ENCODE data around the gene ITPA.
"Not testable (repeated sequence)": the region's sequence is repeated elsewhere in the genome, so short reads cannot be mapped to it uniquely, and the experiment has no call there.

The ITPA gene

DNA sequence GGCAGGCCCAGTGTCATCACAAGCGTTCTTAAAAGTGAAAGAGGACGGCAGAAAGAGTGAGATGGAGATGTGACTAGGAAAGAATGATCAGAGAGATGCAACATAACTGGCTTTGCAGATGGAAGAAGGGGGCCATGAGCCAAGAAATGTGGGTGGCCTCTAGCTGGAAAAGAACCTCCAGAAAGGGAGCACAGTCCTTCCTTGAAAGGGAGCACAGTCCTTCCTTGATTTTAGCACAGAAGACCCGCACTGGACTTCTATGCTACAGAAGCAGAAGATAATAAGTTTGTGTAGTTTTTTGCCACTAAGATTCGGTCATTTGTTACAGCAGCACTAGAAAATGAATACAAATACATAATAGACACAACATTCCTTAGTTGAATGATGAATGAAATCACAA lies 29.0 kb upstream of the ITPA start:
- Mint-ChIP-seq H3K27ac (no peak overlapping the region), H3K4me1 (peaks cover 7% of the 10 kb centered on the region), H3K4me3 (no peak overlapping the region), H3K9me3 (no peaks in the 10 kb centered on the region), H3K27me3 (ENCODE audit: low read depth, poor library complexity) (no peaks in the 10 kb centered on the region), H3K36me3 (ENCODE audit: low read depth) (peaks cover 11% of the 10 kb centered on the region)
- TF ChIP-seq, protein P1, sequence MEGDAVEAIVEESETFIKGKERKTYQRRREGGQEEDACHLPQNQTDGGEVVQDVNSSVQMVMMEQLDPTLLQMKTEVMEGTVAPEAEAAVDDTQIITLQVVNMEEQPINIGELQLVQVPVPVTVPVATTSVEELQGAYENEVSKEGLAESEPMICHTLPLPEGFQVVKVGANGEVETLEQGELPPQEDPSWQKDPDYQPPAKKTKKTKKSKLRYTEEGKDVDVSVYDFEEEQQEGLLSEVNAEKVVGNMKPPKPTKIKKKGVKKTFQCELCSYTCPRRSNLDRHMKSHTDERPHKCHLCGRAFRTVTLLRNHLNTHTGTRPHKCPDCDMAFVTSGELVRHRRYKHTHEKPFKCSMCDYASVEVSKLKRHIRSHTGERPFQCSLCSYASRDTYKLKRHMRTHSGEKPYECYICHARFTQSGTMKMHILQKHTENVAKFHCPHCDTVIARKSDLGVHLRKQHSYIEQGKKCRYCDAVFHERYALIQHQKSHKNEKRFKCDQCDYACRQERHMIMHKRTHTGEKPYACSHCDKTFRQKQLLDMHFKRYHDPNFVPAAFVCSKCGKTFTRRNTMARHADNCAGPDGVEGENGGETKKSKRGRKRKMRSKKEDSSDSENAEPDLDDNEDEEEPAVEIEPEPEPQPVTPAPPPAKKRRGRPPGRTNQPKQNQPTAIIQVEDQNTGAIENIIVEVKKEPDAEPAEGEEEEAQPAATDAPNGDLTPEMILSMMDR (IDR thresholded peaks at IDR 0.05): no peak
- no peak for DNase-seq

DNA sequence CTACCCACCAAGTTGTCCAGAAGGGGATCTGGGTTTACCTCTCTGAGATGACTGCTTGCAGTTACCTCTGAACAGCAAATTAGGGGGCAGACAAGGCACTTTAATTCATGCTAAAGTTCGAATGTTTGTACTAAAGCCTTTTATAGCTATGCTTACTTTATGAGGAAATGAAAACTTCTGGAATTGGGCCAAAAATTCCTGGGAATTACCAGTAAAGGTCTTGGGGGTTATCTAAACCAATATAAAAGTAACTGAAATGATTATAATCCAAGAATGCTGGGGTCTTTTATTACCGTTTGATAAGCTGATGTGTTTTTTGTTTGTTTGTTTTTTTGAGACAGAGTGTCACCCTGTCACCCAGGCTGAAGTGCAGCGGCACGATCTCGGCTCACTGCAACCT lies 28.0 kb upstream of the ITPA start:
- DNase-seq: no peak
- H3K9me3 Mint-ChIP-seq: no peaks in the 10 kb centered on the region
- TF ChIP-seq, protein P1 (IDR thresholded peaks at IDR 0.05): no peak
- peaks cover 14% of the 10 kb centered on the region for H3K36me3 Mint-ChIP-seq (ENCODE audit: low read depth)
- no peak overlapping the region for H3K4me3 Mint-ChIP-seq
- H3K27ac Mint-ChIP-seq: no peak overlapping the region
- no peaks in the 10 kb centered on the region for H3K4me1 Mint-ChIP-seq
- H3K27me3 Mint-ChIP-seq (ENCODE audit: low read depth, poor library complexity): no peaks in the 10 kb centered on the region

DNA sequence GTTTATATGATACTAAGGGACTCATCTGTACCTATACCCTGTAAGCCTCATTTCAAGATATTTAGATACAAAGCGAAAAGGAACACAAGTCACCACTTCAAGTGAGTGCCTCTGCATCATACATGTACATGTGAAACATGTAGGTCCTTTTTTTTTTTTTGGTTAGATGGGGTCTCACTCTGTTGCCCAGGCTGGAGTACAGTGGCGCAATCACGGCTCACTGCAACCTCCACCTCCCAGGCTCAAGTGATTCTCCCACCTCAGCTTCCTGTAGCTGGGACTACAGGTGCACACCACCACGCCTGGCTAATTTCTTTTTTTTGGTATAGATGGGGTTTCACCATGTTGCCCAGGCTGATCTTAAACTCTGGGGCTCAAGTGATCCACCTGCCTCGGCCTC lies 26.9 kb upstream of the ITPA start:
- H3K4me1 Mint-ChIP-seq; H3K4me3 Mint-ChIP-seq; H3K9me3 Mint-ChIP-seq; H3K27ac Mint-ChIP-seq; H3K27me3 Mint-ChIP-seq (ENCODE audit: low read depth, poor library complexity); DNase-seq: not testable (repeated sequence)
- H3K36me3 Mint-ChIP-seq (ENCODE audit: low read depth): peaks cover 17% of the 10 kb centered on the region

DNA sequence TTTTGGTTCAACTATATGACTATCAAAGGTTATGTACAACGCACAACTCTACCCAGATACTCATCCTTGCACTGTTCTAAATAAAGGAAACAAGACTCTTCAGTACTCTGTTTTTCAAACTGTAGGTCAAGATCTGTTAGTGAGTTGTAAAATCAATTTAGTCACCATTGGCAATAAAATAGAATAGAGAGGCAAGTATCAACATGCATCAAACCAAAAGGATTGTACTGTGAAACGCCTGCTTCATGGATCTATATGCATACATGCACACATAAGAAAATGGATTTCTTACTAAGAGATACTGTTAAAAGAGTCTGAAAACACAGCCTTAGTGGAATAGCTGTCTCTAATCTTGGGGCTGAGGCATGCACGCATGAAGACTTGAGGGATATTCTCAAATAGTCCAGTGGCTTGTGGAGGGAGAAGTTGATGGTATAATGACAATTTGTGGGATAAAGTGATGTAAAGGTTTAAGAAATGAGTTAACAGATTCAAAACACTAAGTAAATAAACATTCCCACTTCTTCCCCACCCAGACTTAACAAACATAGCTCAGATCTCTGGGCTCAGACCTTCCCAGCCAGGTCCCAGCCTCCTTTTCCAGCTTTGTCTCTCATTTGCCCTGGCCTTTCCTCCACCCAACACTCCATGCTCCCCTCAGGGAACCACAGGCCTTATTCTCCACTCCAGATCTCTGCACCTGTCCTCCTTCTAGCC lies 25.2 kb upstream of the ITPA start:
- Mint-ChIP-seq H3K4me1 (no peaks in the 10 kb centered on the region), H3K27ac (peak overlapping the region; percentile 17), H3K27me3 (ENCODE audit: low read depth, poor library complexity) (no peaks in the 10 kb centered on the region), H3K4me3 (no peak overlapping the region), H3K36me3 (ENCODE audit: low read depth) (peaks cover 20% of the 10 kb centered on the region), H3K9me3 (no peaks in the 10 kb centered on the region)
- DNase-seq: no peak
- TF ChIP-seq, protein P1 (IDR thresholded peaks at IDR 0.05): no peak

DNA sequence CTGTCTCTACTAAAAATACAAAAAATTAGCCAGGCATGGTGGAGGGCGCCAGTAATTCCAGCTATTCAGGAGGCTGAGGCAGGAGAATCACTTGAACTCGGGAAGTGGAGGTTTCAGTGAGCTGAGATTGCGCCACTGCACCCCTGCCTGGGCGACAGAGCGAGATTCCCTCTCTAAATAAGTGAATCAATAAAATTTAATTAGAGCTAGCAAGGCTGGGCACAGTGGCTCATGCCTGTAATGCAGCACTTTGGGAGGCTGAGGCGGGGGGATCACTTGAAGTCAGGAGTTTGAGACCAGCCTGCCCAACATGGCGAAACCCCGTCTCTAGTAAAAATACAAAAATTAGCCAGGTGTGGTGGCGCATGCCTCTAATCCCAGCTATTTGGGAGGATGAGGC lies 21.4 kb upstream of the ITPA start:
- H3K9me3 Mint-ChIP-seq; DNase-seq; H3K27me3 Mint-ChIP-seq (ENCODE audit: low read depth, poor library complexity); H3K27ac Mint-ChIP-seq; H3K4me3 Mint-ChIP-seq; H3K4me1 Mint-ChIP-seq: not testable (repeated sequence)
- peaks cover 35% of the 10 kb centered on the region for H3K36me3 Mint-ChIP-seq (ENCODE audit: low read depth)

DNA sequence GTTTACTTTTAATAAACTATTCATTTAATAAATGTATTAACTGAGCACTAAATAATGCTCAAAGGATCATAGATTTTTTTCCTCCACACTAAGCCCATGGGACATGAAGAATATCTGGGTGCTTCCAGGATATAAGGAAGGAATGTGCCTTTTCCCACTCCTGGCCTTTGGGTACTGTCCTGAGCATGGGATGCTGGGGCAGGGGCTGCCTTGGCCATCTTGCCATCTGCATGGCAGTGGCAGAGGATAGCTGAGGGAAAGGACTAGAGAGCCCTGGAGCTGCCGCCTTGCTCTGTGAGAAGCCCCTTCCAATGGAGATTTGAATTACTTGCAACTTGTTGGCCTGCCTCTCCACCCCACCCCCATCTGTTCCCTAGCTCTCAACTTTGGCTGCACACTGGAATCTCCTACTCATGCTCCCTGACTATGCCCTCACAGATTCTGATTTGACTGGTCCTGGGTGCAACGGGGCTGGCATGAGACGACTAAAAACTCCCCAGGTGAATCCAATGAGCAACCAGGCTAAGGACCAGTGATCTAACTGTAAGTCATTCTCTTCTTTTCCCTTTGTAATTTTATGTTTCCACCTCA lies 20.4 kb upstream of the ITPA start:
- Mint-ChIP-seq H3K4me1 (no peaks in the 10 kb centered on the region), H3K9me3 (no peaks in the 10 kb centered on the region), H3K36me3 (ENCODE audit: low read depth) (peaks cover 38% of the 10 kb centered on the region), H3K27ac (peak overlapping the region; percentile 53), H3K27me3 (ENCODE audit: low read depth, poor library complexity) (no peaks in the 10 kb centered on the region), H3K4me3 (no peak overlapping the region)
- TF ChIP-seq, protein P1 (IDR thresholded peaks at IDR 0.05): no peak
- DNase-seq: no peak

DNA sequence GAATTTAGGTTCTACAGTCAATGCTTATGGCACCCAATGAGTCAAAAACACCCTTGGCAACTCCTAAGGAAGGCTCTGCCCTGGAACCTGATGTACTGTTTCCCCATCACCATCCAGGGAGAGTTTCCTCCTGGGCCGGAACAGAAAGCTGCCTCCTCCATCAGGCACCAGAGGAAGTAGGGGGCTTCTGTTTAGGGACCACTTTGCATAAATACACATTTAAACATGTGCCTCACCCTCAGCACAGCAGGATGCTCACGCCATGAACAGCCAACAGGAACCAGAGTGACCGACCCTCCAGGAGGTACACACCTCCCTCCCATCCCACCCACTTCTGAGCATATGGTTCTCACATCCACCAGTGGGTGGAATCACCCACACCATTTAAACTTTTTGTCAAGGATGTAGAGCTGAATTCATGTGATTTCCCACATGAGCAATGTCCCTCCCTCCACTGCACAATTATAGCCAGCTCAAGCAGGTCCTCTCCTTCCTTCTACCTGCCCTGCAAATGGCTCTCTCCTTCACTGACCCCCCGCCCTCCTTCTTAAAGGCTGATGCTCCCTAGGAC lies 19.7 kb upstream of the ITPA start:
- Mint-ChIP-seq H3K27ac (peak overlapping the region; percentile 53), H3K36me3 (ENCODE audit: low read depth) (peaks cover 38% of the 10 kb centered on the region), H3K27me3 (ENCODE audit: low read depth, poor library complexity) (no peaks in the 10 kb centered on the region), H3K4me1 (no peaks in the 10 kb centered on the region), H3K9me3 (no peaks in the 10 kb centered on the region), H3K4me3 (no peak overlapping the region)
- TF ChIP-seq, protein P1 (IDR thresholded peaks at IDR 0.05): no peak
- DNase-seq: no peak
